Endothelial cell of umbilical vein (primary cell): ENCODE data around the gene ADIPOR1.

Experiments used
- EZH2 ChIP-seq: IDR thresholded peaks from 2 replicates; pipeline ENCODE4 v1.6.1; 2012; ENCODE audit warnings: borderline replicate concordance, low read depth, mild to moderate bottlenecking, moderate library complexity, low read length, inconsistent platforms; ENCODE audit not compliant: severe bottlenecking
- FOS ChIP-seq: IDR thresholded peaks from 2 replicates; pipeline ENCODE4 v1.6.1; 2011; ENCODE audit warnings: mild to moderate bottlenecking, low read length, moderate library complexity, borderline replicate concordance; ENCODE audit not compliant: insufficient read depth
- JUN ChIP-seq: IDR thresholded peaks from 2 replicates; pipeline ENCODE4 v1.6.1; 2011; ENCODE audit warnings: borderline replicate concordance, low read depth; ENCODE audit not compliant: insufficient read length, insufficient read depth
- MYC ChIP-seq: IDR thresholded peaks from one replicate; pipeline ENCODE4 v1.6.1; 2011; ENCODE audit warnings: mild to moderate bottlenecking, low read depth, low read length
- POLR2A ChIP-seq: IDR thresholded peaks from 2 replicates; pipeline ENCODE4 v1.6.1; 2012; ENCODE audit warnings: low read depth, mild to moderate bottlenecking, control low read depth, low read length
- POLR2AphosphoS5 ChIP-seq: IDR thresholded peaks from 2 replicates; pipeline ENCODE4 v1.6.1; 2012; ENCODE audit warnings: low read depth, mild to moderate bottlenecking, control low read depth, low read length, moderate library complexity; ENCODE audit not compliant: insufficient read depth
- TF ChIP-seq, protein P1 (sequence below): IDR thresholded peaks from 2 replicates; pipeline ENCODE4 v1.6.1; 2011; ENCODE audit not compliant: insufficient read depth, insufficient read length
- TF ChIP-seq, protein P2 (sequence below), 2 donors: IDR thresholded peaks; 1 replicate in 1 of 2; 2 replicates in 1 of 2; pipeline ENCODE4 v1.5.1; 2011; ENCODE audit warnings: low read length in 2 of 2, mild to moderate bottlenecking in 2 of 2, moderate library complexity in 2 of 2, control low read depth in 1 of 2, inconsistent platforms in 1 of 2, low read depth in 1 of 2; ENCODE audit not compliant: insufficient read depth in 1 of 2; ENCODE audit errors: extremely low read depth in 1 of 2

DNA sequence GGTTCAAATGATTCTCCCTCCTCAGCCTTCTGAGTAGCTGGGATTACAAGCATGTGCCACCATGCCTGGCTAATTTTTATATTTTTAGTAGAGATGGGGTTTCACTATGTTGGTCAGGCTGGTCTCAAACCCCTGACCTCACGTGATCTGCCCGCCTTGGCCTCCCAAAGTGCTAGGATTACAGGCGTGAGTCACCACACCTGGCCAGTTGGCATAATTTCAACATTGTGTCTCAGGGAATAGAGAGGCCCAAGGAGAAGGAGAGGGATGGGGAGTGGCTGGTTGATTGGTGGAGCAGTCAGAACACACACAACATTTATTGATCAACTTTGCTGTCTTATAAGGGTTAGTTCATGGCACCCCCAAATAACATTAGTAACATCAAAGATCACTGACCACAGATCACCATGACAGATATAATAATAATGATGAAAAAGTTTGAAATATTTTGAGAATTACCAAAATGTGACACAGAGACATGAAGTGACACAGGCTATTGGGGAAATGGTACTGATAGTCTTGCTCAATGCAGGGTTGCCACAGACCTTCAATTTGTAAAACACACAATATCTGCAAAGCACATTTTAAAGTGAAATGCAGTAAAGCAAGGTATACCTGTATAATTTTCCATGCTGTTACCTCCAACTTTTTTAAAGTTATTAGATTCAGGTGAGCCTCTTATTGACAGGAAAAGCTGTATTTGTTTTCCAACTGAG, 24.8 kb upstream of the ADIPOR1 start:
- TF ChIP-seq, protein P1, sequence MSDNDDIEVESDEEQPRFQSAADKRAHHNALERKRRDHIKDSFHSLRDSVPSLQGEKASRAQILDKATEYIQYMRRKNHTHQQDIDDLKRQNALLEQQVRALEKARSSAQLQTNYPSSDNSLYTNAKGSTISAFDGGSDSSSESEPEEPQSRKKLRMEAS, result no peak
- TF ChIP-seq, protein P2, sequence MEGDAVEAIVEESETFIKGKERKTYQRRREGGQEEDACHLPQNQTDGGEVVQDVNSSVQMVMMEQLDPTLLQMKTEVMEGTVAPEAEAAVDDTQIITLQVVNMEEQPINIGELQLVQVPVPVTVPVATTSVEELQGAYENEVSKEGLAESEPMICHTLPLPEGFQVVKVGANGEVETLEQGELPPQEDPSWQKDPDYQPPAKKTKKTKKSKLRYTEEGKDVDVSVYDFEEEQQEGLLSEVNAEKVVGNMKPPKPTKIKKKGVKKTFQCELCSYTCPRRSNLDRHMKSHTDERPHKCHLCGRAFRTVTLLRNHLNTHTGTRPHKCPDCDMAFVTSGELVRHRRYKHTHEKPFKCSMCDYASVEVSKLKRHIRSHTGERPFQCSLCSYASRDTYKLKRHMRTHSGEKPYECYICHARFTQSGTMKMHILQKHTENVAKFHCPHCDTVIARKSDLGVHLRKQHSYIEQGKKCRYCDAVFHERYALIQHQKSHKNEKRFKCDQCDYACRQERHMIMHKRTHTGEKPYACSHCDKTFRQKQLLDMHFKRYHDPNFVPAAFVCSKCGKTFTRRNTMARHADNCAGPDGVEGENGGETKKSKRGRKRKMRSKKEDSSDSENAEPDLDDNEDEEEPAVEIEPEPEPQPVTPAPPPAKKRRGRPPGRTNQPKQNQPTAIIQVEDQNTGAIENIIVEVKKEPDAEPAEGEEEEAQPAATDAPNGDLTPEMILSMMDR (IDR thresholded peaks at IDR 0.05; ENCODE audit: extremely low read depth in 1 of 2, insufficient read depth in 1 of 2, low read depth in 1 of 2, low read length in 2 of 2), result no peak
- TF ChIP-seq POLR2AphosphoS5 (no peak), MYC (no peak), POLR2A (no peak), EZH2 (no peak), FOS (no peak), JUN (no peak)
